ENCODE measurements around the gene MAP2.

The MAP2 gene

DNA sequence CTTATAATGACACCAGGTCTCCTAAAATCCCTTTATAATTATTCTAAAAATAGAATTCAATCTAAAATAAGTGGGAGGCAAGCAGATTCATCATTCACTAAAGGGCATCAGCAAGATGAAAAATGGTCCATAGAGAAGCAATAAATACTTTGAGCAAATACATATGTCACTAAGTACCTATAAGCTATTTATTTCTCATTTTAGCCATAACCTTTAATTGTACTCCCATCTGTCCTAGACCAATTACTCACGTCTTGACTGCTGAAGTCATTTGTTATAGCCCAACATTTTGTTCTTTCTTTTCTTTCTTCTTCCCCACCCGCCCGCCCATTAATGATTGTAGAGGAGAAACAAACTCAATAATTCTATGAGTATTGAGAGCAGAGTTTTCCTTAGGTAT is 105.7 kb downstream of the MAP2 start:
- DNase-seq (ENCODE audit: low read depth) = no peak

DNA sequence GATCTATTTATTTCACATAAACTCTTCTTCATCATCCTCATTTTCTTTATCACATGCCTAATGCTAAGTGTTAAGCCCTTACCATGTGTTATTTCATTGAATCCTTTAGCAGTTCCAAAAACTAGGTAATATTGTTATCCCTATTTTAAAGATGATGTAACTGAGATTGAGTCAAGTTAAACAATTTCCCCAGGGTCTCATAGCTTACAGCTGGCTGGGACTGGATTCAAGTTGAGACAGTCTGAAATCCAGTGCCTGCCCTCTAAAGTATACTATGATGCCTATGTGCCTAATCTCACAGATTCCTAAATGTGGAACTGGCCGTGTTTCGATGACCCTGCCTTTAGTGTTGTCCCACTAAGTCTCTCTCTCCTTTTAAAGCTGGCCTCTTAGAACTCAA is 108.5 kb downstream of the MAP2 start:
- DNase-seq (ENCODE audit: low read depth) = no peak

DNA sequence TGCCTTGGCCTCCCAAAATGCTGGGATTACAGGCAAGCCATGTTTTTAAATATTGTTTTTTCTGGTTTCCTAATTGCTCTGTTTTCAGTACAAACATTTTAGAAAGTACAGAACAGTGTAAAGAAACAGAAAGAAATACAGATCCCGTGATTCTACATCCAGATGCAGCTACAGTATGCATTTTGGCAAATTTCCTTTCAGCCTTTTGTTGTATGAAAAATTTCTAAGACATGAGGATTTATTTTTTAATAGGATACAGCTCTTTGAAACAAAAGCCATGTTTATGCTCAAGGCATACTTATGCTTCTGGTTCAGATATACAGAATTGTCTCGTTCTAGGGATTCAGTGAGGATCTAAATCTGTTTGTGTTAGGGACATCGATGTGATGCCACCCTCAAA is 109.5 kb downstream of the MAP2 start:
- DNase-seq (ENCODE audit: low read depth) = no peak

DNA sequence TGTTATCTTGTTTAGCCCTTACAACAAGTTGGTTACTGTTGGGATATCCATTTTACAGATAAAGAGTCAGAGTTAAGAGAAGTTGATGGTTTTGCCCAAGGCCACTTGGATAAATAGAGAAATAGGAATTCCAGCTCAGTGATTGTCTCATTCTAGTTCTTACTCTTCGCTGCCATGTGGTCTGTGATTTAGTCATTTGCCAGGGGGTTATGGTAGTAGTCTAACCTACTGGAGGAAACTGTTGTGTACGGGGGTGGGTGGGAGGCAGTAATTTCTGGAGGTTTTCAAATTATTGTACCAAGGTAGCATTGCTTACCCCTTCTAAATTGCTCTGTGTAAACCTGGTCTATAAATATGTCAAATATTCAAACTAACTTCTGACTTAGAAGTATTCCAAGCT is 110.4 kb downstream of the MAP2 start:
- no peak for DNase-seq (ENCODE audit: low read depth)

DNA sequence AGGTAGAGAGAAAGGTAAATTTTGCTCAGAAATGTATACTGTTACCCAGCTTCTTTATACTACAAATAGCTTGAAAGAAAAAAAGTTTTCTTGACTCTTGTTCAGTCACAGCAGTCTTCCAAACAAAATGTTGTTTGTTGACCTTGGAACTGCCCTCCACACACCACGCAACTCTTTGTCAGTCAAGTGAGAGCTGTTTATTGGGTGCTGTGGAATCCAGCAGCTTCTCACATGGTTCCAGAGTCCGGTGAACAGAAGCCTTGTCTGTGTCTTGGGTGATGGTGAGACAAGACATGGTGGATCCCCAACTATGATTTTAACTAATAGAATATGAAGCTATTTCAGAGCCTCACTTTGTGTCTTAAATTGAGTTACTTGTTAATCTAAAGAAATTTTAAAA is 112.5 kb downstream of the MAP2 start:
- no peak for DNase-seq (ENCODE audit: low read depth)

DNA sequence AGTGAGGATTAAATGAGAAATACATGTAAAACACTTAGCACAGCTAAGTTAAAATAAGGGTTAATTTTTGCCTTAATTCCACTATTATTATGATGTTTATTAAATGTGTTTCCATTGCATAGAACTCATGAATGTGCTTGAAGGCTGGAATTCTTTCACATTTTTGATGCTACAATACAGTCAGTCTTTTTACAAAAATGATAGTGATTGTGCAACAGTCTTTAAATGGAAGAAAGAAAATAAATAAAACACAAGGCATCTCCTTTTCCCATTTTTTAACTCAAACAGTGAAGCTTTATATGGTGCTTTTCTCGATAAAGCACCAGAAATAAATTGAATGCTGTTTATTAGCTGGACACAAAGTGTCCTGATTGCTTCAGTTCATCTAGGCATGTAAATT is 123.9 kb downstream of the MAP2 start:
- no peak for DNase-seq (ENCODE audit: low read depth)

DNA sequence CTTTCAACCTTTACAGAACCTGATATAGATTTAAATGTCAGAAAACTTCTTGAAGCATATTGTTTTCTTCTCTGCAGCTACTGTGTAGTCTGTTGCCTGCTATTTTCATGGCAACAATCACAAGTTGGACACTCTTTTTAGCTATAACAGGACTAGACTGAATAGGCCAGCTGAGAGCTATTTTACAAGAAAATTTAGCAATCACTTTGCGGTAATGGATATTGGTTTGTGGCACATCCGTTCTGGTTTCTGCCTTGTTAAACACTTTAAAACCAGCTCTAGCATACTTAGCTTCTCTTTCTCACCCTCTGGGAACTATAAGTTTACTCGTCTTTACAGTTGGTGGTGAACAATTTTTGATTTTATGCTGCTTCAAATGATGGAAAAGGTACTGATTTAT is 125.7 kb downstream of the MAP2 start:
- no peak for DNase-seq (ENCODE audit: low read depth)

DNA sequence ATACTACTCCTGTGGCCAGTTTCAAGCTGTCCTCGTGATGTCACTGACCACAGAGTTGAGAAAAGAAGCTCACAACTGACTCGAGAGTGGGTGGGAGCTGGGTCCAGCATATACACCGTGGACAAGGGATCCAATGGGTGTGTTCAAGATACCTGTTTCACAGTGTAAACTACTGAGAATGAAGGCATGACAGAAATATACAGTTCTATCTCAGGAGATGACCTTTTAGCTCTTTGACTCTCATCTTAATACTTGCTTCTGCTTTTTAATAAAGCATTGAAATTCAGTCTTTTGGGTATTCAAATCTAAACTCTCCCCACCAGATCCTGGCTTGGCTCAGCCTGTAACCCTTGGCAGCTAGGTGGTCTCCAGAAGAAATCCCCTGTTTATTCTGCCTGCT is 130.1 kb downstream of the MAP2 start:
- no peak for DNase-seq (ENCODE audit: low read depth)

DNA sequence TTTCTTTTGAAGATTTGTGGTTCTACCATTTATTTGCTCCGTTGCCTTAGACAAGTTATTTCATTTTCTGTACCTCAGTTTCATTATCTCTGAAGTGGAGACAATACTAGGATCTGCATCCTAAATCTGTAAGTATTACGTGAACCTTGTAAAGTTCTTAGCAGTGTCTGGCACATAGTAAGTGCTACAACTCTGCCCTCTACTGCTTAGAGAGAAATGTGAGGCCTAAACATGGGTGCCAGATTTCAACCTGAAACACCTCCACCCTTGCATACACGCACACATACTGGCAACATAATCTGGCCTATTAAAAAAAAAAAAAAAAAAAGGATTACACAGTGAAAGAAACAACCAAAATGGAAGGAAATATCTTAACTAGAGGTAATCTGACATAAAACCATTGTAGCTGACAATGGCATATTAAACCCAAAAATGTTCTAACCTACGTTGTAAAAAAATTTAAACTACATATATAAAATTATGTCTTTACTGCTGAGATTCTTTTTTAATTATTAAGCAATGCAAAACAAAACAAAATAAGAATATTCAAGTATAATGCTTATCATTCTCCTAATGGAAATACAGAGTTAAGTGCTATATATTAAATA is 132.6 kb downstream of the MAP2 start:
- no peak for DNase-seq (ENCODE audit: low read depth)

DNA sequence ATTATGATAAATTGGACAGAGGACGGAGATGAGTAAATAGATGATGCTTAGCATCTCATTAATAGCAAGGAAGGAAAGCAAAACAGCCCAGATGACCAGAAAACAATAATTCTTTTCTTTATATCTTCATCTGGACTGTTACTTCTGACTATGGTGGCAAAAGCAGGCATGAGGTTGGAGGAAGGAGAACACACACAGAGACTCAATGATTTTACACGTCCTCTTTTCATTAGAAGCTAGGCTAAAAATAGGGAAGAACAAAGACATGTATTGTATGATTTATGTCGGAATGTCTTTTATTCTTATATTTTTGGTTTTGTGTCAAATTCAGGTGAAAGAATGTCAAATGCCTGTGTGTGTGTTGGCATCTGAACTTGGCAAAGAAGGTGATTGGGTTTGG is 137.1 kb downstream of the MAP2 start:
- DNase-seq (ENCODE audit: low read depth) = no peak

DNA sequence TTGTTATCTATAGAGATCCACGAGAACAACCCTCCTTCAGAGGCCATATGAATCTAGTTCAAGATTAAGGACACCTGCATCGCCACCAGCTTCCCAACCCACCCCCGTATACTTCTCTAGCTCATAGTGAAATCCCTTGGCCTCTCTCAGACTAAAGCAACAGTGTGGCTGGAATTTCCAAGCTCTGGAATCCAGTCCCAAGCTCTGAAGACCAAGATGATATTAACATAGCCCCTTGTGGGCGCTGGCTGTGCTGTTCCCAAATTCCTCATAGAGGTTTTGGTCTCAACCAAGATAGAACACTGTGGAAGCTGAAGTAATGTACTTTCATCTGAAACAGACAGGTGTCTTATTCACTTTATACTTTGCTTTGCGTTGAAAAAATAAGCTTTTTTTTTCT is 139.6 kb downstream of the MAP2 start:
- DNase-seq (ENCODE audit: low read depth) = no peak

DNA sequence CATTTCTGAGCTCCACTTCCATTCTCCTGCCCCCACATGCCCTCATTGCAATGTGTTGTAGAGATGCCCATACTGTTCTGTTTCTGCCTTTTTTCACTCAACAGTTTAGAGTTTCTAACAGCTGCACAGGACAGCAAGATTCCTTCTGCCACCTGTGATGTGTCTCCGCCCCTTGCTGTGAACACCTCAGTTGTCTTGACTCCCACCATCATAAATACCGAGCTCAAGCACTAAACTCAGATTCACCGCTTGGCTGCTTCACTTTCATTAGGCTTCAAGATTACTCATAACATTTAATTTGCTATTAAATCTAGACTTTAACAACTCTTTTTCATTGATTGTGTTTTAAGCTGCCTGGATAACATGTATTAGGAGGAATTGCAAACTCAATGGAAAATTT is 141.0 kb downstream of the MAP2 start:
- no peak for DNase-seq (ENCODE audit: low read depth)

DNA sequence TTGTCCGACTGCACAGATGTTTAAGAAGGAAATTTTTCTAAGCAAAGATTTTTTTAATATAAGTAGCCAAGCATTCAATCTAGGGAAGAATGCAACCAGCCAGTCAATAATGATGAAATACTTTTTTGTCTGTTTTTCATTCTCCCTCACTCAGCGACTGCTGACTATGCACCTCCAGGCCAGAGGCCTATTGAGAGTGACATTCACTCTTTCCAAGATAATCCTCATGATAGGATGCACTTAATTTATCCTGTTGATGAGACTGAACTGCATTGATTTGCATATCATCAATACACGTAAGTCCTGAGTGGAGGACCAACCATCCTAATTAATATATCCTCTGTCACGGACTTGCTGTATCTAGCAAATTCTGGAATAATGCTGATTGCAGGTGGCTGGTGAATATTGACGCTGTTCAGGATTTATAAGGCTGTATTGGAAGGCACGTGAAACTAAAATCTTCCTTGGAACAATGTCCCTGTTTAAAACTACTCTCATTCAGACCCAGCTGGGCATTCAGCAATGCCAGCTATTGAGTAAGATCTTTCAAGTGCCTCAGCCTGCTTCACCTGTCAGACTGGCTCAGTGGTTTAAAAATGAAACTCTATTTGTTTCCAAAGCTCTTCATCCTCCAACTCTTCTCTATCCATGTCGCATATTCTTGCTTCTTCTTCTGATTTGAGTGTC is 142.2 kb downstream of the MAP2 start:
- DNase-seq (ENCODE audit: low read depth) = no peak

DNA sequence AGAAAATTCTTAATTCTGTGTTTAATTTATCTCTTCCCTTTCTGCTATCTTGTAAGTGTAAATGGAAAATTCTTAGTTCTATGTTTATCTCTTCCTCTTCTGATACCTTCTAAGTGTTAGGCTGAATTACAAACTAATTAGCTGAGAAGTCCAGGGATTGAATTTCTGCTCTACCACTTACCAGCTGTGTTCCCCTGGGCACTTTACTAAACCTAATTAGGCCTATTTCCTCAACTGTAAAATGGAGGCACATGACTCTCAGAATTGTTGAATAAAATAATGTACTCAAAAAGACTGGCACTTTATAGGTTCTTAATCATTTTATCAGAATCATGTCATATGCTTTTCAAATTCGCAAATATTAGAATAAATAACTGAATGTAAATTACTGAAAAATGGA is 146.3 kb downstream of the MAP2 start:
- DNase-seq (ENCODE audit: low read depth) = no peak

DNA sequence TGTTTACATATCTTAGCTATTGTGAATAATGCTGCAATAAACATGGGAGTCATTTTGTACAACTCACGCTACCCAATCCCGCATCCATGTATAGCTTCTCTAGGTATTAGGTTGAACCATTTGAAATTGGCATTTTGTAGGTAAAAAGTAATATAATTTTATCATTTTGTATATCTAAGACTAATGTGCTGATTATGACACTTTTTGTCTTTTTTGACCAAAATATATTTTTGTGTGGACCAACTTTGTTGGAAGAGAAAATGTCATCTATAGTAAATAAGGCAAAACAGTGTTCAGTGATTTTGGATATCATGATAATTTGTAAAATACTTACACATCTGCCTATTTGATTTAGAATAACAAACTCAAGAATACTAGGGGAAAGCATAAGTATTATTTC is 150.7 kb downstream of the MAP2 start:
- DNase-seq (ENCODE audit: low read depth) = no peak

DNA sequence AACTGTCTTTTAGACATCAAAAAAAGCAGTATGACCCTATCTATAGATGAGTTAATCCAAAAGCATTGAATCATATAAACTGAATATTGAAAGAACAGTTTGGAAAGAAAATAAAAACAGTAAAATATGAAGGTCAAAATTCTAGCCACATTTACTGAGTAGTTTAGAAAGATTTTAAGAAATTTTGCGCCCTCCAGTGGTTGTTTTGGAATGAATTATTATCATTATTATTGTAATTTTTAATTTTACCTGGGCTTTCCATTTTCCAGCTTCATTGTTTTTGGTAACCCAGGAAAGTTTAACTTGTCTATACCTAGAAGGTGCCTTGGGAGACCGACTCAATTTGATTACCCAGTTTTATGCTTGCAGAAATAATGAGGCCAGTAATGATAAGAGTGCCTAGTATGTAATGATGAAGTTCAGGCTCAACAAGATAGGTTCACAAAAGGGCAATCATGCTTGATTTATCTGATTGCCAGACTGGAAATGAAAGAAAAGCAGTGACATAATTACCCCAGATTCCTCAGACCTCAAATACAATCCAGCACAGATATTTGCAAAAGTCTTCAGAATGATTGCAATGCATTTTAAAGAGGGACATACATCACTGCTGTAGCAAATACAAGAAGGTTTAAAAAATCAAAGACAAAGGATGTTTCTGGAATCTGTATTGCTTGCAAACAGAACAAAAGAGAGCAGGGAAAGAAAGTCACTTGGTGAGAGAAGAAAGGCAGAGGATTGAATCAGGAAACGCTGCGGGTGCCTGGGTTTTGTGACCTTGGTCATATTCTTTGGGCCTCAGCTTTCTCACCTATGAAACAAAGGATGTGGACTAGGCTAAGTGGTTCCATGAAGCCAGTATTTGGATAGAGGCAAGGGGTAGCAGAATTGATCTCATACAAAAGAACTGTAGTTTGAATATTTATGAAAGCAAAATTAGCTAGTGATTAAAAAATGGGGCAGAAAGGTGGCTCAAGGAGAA is 153.8 kb downstream of the MAP2 start:
- DNase-seq (ENCODE audit: low read depth) = no peak

DNA sequence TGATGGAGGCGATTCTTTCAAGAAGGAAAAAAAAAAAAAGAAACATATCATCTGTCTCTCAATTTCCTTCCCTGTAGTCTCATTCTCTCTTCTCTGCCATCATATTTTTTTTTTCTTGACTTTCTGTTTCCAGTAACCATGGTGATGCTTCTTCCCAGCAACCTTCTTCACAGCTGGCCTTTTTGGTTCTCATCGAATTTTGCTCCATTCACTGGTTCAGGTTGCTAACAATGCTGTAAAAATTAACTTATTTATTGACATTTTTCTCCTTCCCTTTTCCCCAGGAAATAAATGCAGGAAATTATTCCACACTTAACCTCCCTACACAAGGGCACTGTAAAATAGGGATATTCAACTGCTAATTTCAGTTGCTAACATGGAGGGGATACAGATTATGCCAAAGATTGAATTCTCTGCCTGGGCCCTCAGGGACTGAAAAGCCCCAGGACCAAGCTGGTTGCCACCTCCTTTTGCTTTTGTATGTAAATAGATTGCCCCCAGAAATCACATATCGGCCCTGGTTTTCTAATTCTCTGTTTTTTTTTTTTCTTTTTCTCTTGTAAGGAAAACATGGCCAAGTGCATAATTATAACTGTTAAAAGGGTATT is 154.7 kb downstream of the MAP2 start:
- no peak for DNase-seq (ENCODE audit: low read depth)

DNA sequence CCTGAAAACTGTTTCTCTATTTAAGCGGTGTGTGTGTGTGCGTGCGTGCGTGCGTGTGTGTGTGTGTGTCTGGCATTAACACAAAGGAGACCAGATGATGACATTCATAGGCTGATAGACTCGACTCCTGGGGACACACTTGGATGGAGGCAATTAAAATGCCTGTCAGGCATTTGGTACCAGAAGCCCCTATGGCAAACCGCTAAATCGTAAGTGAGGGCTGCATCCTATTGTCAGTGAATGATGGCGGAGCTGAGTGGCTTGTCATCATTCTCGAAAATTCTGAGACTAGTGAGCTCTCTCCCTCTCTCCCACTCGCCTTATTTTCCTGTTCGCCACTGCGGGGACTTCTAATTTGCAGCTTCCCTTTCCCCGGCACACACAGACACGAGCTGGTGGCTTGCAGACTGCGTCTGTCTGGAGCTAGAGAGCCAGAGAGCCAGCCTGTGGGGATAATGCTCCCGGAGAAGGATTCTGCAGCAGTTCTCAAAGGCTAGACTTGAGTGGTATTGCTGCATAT is 155.4 kb downstream of the MAP2 start:
- no peak for DNase-seq (ENCODE audit: low read depth)

DNA sequence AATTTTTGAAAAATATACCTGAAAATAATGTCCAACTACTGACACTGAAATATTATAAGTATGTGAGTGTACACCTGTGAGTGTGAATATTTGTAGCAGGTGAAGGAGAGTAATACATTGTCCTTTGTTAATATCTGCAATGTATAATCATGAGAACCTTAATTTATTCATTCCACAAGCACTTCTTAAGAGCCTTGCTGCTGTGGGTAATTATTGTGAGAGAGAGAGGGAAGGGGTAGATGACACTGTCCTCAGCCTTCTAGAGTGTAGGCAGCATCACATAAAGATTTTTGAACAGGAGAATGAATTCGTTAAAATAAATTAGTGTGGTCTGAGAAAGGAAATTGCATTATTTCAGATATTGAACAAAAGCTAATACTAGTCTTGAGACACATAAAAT is 157.2 kb downstream of the MAP2 start:
- no peak for DNase-seq (ENCODE audit: low read depth)

DNA sequence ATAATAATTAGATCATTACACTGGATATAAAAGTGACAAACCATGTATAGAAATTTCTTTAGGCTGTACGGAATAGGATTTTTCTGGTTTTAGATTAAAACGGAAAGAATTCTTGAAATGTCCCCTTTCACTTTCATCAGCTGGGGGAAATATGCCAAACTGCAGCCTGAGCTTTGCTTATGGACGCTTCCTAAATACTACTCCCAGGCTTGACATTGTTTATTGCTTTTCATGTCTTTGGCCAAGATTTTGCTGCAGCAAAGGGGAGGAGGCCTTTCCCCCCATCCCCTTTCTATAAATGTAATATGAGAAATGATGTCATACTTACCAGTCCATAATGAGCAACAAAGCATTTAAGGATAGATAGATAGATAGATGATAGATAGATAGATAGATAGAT is 158.4 kb downstream of the MAP2 start:
- DNase-seq (ENCODE audit: low read depth) = no peak

DNA sequence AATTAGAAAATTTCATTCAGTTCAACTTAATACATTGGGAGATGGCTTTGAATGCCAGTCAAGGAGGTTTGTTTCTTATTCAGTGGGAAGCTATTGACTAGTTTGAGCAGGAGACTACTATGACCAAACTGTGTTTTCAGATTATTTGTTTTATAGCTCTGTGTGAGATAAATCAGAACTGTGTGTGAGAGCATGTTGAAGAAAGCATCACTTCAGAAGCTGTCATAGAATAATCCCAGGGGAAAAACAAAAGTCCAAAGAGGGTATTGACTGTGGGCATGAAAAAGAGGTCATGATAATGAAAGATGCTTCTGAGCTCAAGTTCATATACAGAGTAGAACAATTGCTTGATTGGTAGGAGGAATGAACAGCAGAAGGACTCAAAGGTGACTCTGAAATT is 160.6 kb downstream of the MAP2 start:
- DNase-seq (ENCODE audit: low read depth) = no peak

DNA sequence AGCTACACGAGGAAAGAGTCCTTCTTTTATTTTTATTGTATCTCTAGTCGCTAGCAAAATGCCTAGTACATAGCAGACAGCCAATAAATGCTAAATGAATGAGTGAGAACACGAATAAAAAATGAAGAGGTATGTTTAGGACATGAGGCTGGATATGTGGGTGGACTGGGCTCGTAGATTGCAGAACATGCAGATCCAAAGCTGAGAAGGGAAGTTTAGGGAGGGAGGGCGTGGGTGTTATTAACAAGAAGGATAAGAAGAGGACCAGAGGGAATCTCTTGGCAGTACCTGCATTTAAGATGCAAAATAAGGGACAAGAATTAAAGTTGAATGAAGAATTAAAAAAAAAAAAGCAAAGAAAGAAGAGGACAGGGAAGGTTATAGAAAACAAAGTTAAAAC is 161.1 kb downstream of the MAP2 start:
- no peak for DNase-seq (ENCODE audit: low read depth)

DNA sequence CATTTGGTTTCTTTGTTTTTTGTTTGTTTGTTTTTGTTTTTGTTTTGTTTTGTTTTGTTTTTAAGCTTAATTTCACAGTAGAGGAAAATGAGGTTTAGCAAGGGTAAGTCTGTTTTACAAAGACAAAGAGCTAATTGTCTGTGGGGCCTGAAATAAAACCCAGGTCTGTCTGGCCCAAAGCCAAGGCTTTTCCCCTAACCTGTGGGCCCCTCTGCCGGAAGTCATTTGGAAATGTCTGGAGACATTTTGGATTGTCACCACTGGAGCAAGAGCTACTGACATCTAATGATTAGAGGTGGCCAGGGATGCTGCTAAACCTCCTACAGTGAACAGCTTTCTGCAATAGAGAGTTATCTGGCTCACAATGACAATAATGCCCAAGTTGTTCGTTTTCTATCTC is 167.2 kb downstream of the MAP2 start:
- DNase-seq (ENCODE audit: low read depth) = no peak
